Mesenchymal stem cell (in vitro differentiated cells and primary cell): Measurements from ENCODE around the gene HDAC3.
A peak's percentile ranks its signal among the peaks of the same experiment; 100 is the strongest.

Experiments
- DNase-seq: peaks from one replicate; pipeline ENCODE4 v3.0.0-alpha.2; 2013
- H2AFZ ChIP-seq: one replicate; pipeline ENCODE4 v1.6.1; 2013; ENCODE audit warnings: low read depth, mild to moderate bottlenecking, control low read depth, inconsistent platforms, low read length, moderate library complexity
- H2AK5ac ChIP-seq: 2 replicates; pipeline ENCODE4 v1.6.1; 2013; ENCODE audit warnings: low read length, moderate library complexity, mild to moderate bottlenecking, inconsistent platforms; ENCODE audit not compliant: severe bottlenecking
- H2BK120ac ChIP-seq: one replicate; pipeline ENCODE4 v1.6.1; 2013; ENCODE audit warnings: low read depth, mild to moderate bottlenecking, inconsistent platforms, low read length, moderate library complexity
- H2BK12ac ChIP-seq, 2 experiments: one replicate each; pipeline ENCODE4 v1.6.1; 2013; ENCODE audit warnings: inconsistent platforms in 2 of 2, low read length in 2 of 2, mild to moderate bottlenecking in 2 of 2, moderate library complexity in 2 of 2, control low read depth in 1 of 2
- H2BK15ac ChIP-seq: one replicate; pipeline ENCODE4 v1.6.1; 2013; ENCODE audit warnings: mild to moderate bottlenecking, low read depth, inconsistent platforms; ENCODE audit not compliant: poor library complexity, severe bottlenecking
- H2BK5ac ChIP-seq: 2 replicates; pipeline ENCODE4 v1.6.1; 2013; ENCODE audit warnings: low read depth, mild to moderate bottlenecking, low read length, control low read depth, inconsistent platforms; ENCODE audit not compliant: poor library complexity, severe bottlenecking
- H3K14ac ChIP-seq, 2 experiments: one replicate each; pipeline ENCODE4 v1.6.1; 2013; ENCODE audit warnings: inconsistent platforms in 2 of 2, low read length in 2 of 2, control low read depth in 1 of 2, mild to moderate bottlenecking in 1 of 2, moderate library complexity in 1 of 2
- H3K18ac ChIP-seq, 2 experiments: one replicate each; pipeline ENCODE4 v1.6.1; 2013; ENCODE audit warnings: inconsistent platforms in 2 of 2, low read length in 2 of 2, control low read depth in 1 of 2, low read depth in 1 of 2, mild to moderate bottlenecking in 1 of 2
- H3K23ac ChIP-seq, 2 experiments: one replicate each; pipeline ENCODE4 v1.6.1; 2013; ENCODE audit warnings: inconsistent platforms in 2 of 2, low read length in 2 of 2, mild to moderate bottlenecking in 2 of 2, moderate library complexity in 2 of 2, control low read depth in 1 of 2
- H3K27ac ChIP-seq: 2 replicates; pipeline ENCODE4 v1.5.1; 2013; ENCODE audit warnings: mild to moderate bottlenecking, moderate library complexity, low read length, control low read depth, inconsistent platforms; ENCODE audit not compliant: poor library complexity, severe bottlenecking
- H3K27me3 ChIP-seq, 2 experiments: 2 replicates each; pipeline versions ENCODE4 v1.6.1 to v1.7.0; 2013; ENCODE audit warnings: low read length in 2 of 2, mild to moderate bottlenecking in 2 of 2, moderate library complexity in 2 of 2, control low read depth in 1 of 2, inconsistent platforms in 1 of 2; ENCODE audit not compliant: control insufficient read depth in 1 of 2, insufficient read depth in 1 of 2
- H3K36me3 ChIP-seq, 2 experiments: 2 replicates each; pipeline versions ENCODE4 v1.6.1 to v1.7.0; 2013; ENCODE audit warnings: low read length in 2 of 2, control low read depth in 1 of 2, inconsistent platforms in 1 of 2, low read depth in 1 of 2, mild to moderate bottlenecking in 1 of 2; ENCODE audit not compliant: insufficient read depth in 2 of 2, control insufficient read depth in 1 of 2
- H3K4ac ChIP-seq, 2 experiments: one replicate each; pipeline ENCODE4 v1.6.1; 2013; ENCODE audit warnings: inconsistent platforms in 2 of 2, low read length in 2 of 2, mild to moderate bottlenecking in 2 of 2, moderate library complexity in 2 of 2, control low read depth in 1 of 2, low read depth in 1 of 2
- H3K4me1 ChIP-seq: 2 replicates; pipeline ENCODE4 v1.6.1; 2013; ENCODE audit warnings: low read depth, low read length, control low read depth; ENCODE audit not compliant: control insufficient read depth, insufficient read depth
- H3K4me2 ChIP-seq: 2 replicates; pipeline ENCODE4 v1.6.1; 2013; ENCODE audit warnings: low read length, mild to moderate bottlenecking, inconsistent platforms; ENCODE audit not compliant: poor library complexity, severe bottlenecking
- H3K4me3 ChIP-seq, 2 experiments: 2 replicates each; pipeline versions ENCODE4 v1.5.1 to v1.7.0; 2013; ENCODE audit warnings: low read length in 2 of 2, mild to moderate bottlenecking in 2 of 2, control low read depth in 1 of 2, low read depth in 1 of 2; ENCODE audit not compliant: insufficient read depth in 1 of 2
- H3K79me1 ChIP-seq: replicated peaks from 2 replicates; pipeline ENCODE4 v1.6.1; 2013; ENCODE audit warnings: mild to moderate bottlenecking, control low read depth, low read length, inconsistent platforms; ENCODE audit not compliant: poor library complexity, severe bottlenecking
- H3K9ac ChIP-seq: 2 replicates; pipeline ENCODE4 v1.7.0; 2013; ENCODE audit warnings: mild to moderate bottlenecking, low read length, moderate library complexity
- H3K9me3 ChIP-seq: 2 replicates; pipeline ENCODE4 v1.7.0; 2013; ENCODE audit warnings: mild to moderate bottlenecking, low read length; ENCODE audit not compliant: control insufficient read depth
- H4K8ac ChIP-seq: one replicate; pipeline ENCODE4 v1.6.1; 2013; ENCODE audit warnings: inconsistent platforms, mild to moderate bottlenecking, low read length, moderate library complexity
- H4K91ac ChIP-seq: one replicate; pipeline ENCODE4 v1.6.1; 2013; ENCODE audit warnings: mild to moderate bottlenecking, low read length, inconsistent platforms
- WGBS: methylation state at CpG from one replicate; pipeline ENCODE4 v1.1.7; 2013; ENCODE audit warnings: mixed read lengths; 5-methylcytosine and 5-hydroxymethylcytosine counted together

Gene HDAC3

GRCh38 chr5:141672071-141672840 lies 35.6 kb upstream of the HDAC3 start:
- Histone ChIP-seq H3K23ac (no peak overlapping the region), H2BK15ac (no peak overlapping the region), H2BK12ac (no peak overlapping the region), H3K9ac (no peak overlapping the region), H4K8ac (no peak overlapping the region), H4K91ac (no peak overlapping the region), H2AFZ (no peak overlapping the region), H3K14ac (no peak overlapping the region), H3K4me1 (no peaks in the 10 kb centered on the region), H2BK120ac (no peak overlapping the region), H3K27ac (no peak overlapping the region), H3K4me3 (no peak overlapping the region), H3K4ac (no peak overlapping the region), H3K79me1 (no peaks in the 10 kb centered on the region), H3K27me3 (no peaks in the 10 kb centered on the region), H3K18ac (no peak overlapping the region), H3K36me3 (peaks cover 28 to 48% of the 10 kb centered on the region in 2 experiments), H2AK5ac (no peak overlapping the region), H2BK5ac (no peak overlapping the region), H3K9me3 (no peaks in the 10 kb centered on the region), H3K4me2 (no peak overlapping the region)
- no peak for DNase-seq
- 95% methylated on average over 23 of the region's 23 CpGs for WGBS

GRCh38 chr5:141669520-141669919 lies 32.9 kb upstream of the HDAC3 start:
- Histone ChIP-seq H3K4ac (no peak overlapping the region), H2BK12ac (no peak overlapping the region), H2BK15ac (no peak overlapping the region), H2AFZ (no peak overlapping the region), H3K79me1 (peaks cover 2% of the 10 kb centered on the region), H3K4me1 (no peaks in the 10 kb centered on the region), H3K27me3 (no peaks in the 10 kb centered on the region), H4K8ac (no peak overlapping the region), H3K4me3 (no peak overlapping the region), H4K91ac (no peak overlapping the region), H3K36me3 (peaks cover 26 to 59% of the 10 kb centered on the region in 2 experiments), H3K27ac (no peak overlapping the region), H3K18ac (no peak overlapping the region), H3K9ac (peak overlapping the region; percentile 61), H2BK120ac (no peak overlapping the region), H3K23ac (no peak overlapping the region), H3K4me2 (no peak overlapping the region), H2BK5ac (no peak overlapping the region), H3K14ac (no peak overlapping the region), H3K9me3 (no peaks in the 10 kb centered on the region), H2AK5ac (no peak overlapping the region)
- no peak for DNase-seq
- 84% methylated on average over 2 of the region's 4 CpGs for WGBS

GRCh38 chr5:141668601-141669265 lies 32.1 kb upstream of the HDAC3 start:
- Histone ChIP-seq H3K9me3 (no peaks in the 10 kb centered on the region), H3K79me1 (peaks cover 2% of the 10 kb centered on the region), H3K36me3 (peaks cover 28 to 65% of the 10 kb centered on the region in 2 experiments), H3K27me3 (no peaks in the 10 kb centered on the region), H3K18ac (no peak overlapping the region), H2AK5ac (no peak overlapping the region), H4K8ac (no peak overlapping the region), H3K14ac (no peak overlapping the region), H3K9ac (peak overlapping the region; percentile 61), H2BK12ac (no peak overlapping the region), H3K4me3 (no peak overlapping the region), H2BK15ac (no peak overlapping the region), H2AFZ (no peak overlapping the region), H3K4ac (no peak overlapping the region), H3K4me1 (no peaks in the 10 kb centered on the region), H4K91ac (no peak overlapping the region), H2BK120ac (no peak overlapping the region), H3K23ac (no peak overlapping the region), H3K4me2 (no peak overlapping the region), H3K27ac (no peak overlapping the region), H2BK5ac (no peak overlapping the region)
- WGBS = 96% methylated on average over 7 of the region's 8 CpGs
- DNase-seq = no peak
